BLaER1 treated with 17β-estradiol and CSF1 and Interleukin-3, amounts not matched to agents 10 nM and 100 nM (cell line): ENCODE data around the gene TMEM247.

ENCODE experiments used
- H3K27ac ChIP-seq, 11 experiments: shearing (Covaris generic); formaldehyde crosslinking; 2 replicates each; pipeline ENCODE4 v1.8.1; 2022
- H3K27me3 ChIP-seq, 11 experiments: shearing (Covaris generic); formaldehyde crosslinking; 2 replicates each; pipeline ENCODE4 v1.8.1; 2022
- H3K36me3 ChIP-seq, 11 experiments: shearing (Covaris generic); formaldehyde crosslinking; 2 replicates each; pipeline ENCODE4 v1.8.1; 2022
- H3K4me1 ChIP-seq, 10 experiments: shearing (Covaris generic); formaldehyde crosslinking; 2 replicates each; pipeline ENCODE4 v1.8.1; 2022
- H3K4me2 ChIP-seq, 11 experiments: shearing (Covaris generic); formaldehyde crosslinking; 2 replicates each; pipeline ENCODE4 v1.8.1; 2022
- H3K4me3 ChIP-seq, 10 experiments: shearing (Covaris generic); formaldehyde crosslinking; 2 replicates each; pipeline ENCODE4 v1.8.1; 2022
- H3K9ac ChIP-seq, 11 experiments: shearing (Covaris generic); formaldehyde crosslinking; 2 replicates each; pipeline ENCODE4 v1.8.1; 2022
- H3K9me3 ChIP-seq, 11 experiments: shearing (Covaris generic); formaldehyde crosslinking; replicated peaks in 1 of 11; 2 replicates each; pipeline ENCODE4 v1.8.1; 2022
- H4K20me1 ChIP-seq, 11 experiments: shearing (Covaris generic); formaldehyde crosslinking; 2 replicates each; pipeline ENCODE4 v1.8.1; 2022
- Cebpa-rat ChIP-seq, 11 experiments: shearing (Covaris generic); IDR thresholded peaks; 2 replicates each; pipeline ENCODE4 v1.8.1; 2022

The TMEM247 gene

GRCh38 chr2:46499392-46499785 is 20.0 kb downstream of the TMEM247 start:
- Histone ChIP-seq H3K27me3 (peaks cover 32 to 50% (median 46%) of the 10 kb centered on the region in 11 experiments), H3K4me2 (peak overlapping the region in 5 of 11 experiments; percentile 66 to 94 (median 81); a peak in 8 of 22 replicates), H3K4me3 (peak overlapping the region in 3 of 10 experiments; percentile 2 to 52 (median 49); a peak in 4 of 20 replicates), H4K20me1 (no peaks in the 10 kb centered on the region; a peak in 1 of 22 replicates), H3K9ac (no peak overlapping the region), H3K36me3 (no peaks in the 10 kb centered on the region), H3K9me3 (peaks cover 0 to 7% (median 0%) of the 10 kb centered on the region in 11 experiments; a peak in 5 of 22 replicates), H3K4me1 (peaks cover 4 to 46% (median 7%) of the 10 kb centered on the region in 10 experiments; a peak in 14 of 20 replicates), H3K27ac (no peak overlapping the region)
- TF ChIP-seq Cebpa-rat (IDR thresholded peaks at IDR 0.05): no peak

GRCh38 chr2:46500801-46501200 is 21.4 kb downstream of the TMEM247 start:
- no peak overlapping the region for H3K4me2 ChIP-seq
- H3K27ac ChIP-seq: no peak overlapping the region
- no peaks in the 10 kb centered on the region for H3K36me3 ChIP-seq
- H4K20me1 ChIP-seq: no peaks in the 10 kb centered on the region; a peak in 1 of 22 replicates
- no peak overlapping the region for H3K9ac ChIP-seq
- peaks cover 32 to 50% (median 46%) of the 10 kb centered on the region in 11 experiments for H3K27me3 ChIP-seq
- peaks cover 0 to 7% (median 0%) of the 10 kb centered on the region in 11 experiments; a peak in 5 of 22 replicates for H3K9me3 ChIP-seq
- H3K4me1 ChIP-seq: peaks cover 4 to 46% (median 8%) of the 10 kb centered on the region in 10 experiments; a peak in 14 of 20 replicates
- TF ChIP-seq Cebpa-rat (IDR thresholded peaks at IDR 0.05): no peak
- no peak overlapping the region for H3K4me3 ChIP-seq

GRCh38 chr2:46502291-46502885 is 23.0 kb downstream of the TMEM247 start:
- Histone ChIP-seq H3K9me3 (peaks cover 0 to 7% (median 0%) of the 10 kb centered on the region in 11 experiments; a peak in 5 of 22 replicates), H3K9ac (no peak overlapping the region), H3K4me1 (peaks cover 5 to 45% (median 15%) of the 10 kb centered on the region in 10 experiments; a peak in 15 of 20 replicates), H3K36me3 (no peaks in the 10 kb centered on the region), H3K27me3 (peaks cover 27 to 45% (median 41%) of the 10 kb centered on the region in 11 experiments), H4K20me1 (no peaks in the 10 kb centered on the region; a peak in 1 of 22 replicates), H3K27ac (no peak overlapping the region), H3K4me2 (peak overlapping the region in 2 of 11 experiments; percentile 32 to 51; a peak in 4 of 22 replicates), H3K4me3 (no peak overlapping the region)
- TF ChIP-seq Cebpa-rat (IDR thresholded peaks at IDR 0.05): no peak

GRCh38 chr2:46503686-46504085 is 24.3 kb downstream of the TMEM247 start:
- Histone ChIP-seq H3K4me1 (peaks cover 5 to 32% (median 13%) of the 10 kb centered on the region in 10 experiments; a peak in 15 of 20 replicates), H3K9ac (no peak overlapping the region), H3K4me3 (no peak overlapping the region), H3K27me3 (peaks cover 24 to 32% (median 28%) of the 10 kb centered on the region in 11 experiments), H3K36me3 (no peaks in the 10 kb centered on the region), H4K20me1 (no peaks in the 10 kb centered on the region), H3K9me3 (peaks cover 0 to 7% (median 0%) of the 10 kb centered on the region in 11 experiments; a peak in 5 of 22 replicates), H3K27ac (no peak overlapping the region), H3K4me2 (peak overlapping the region in 2 of 11 experiments; percentile 47 to 71; a peak in 4 of 22 replicates)
- no peak for TF ChIP-seq Cebpa-rat (IDR thresholded peaks at IDR 0.05)

GRCh38 chr2:46504221-46504620 is 24.9 kb downstream of the TMEM247 start:
- H3K36me3 ChIP-seq: no peaks in the 10 kb centered on the region
- H3K4me2 ChIP-seq: peak overlapping the region in 2 of 11 experiments; percentile 47 to 71; a peak in 4 of 22 replicates
- H4K20me1 ChIP-seq: no peaks in the 10 kb centered on the region
- no peak overlapping the region for H3K9ac ChIP-seq
- H3K4me3 ChIP-seq: no peak overlapping the region
- peaks cover 0 to 7% (median 0%) of the 10 kb centered on the region in 11 experiments; a peak in 5 of 22 replicates for H3K9me3 ChIP-seq
- no peak overlapping the region for H3K27ac ChIP-seq
- peaks cover 19 to 26% (median 22%) of the 10 kb centered on the region in 11 experiments for H3K27me3 ChIP-seq
- no peak for TF ChIP-seq Cebpa-rat (IDR thresholded peaks at IDR 0.05)
- H3K4me1 ChIP-seq: peaks cover 5 to 26% (median 13%) of the 10 kb centered on the region in 10 experiments; a peak in 14 of 20 replicates

- peaks cover 12 to 20% (median 16%) of the 10 kb centered on the region in 11 experiments for H3K27me3 ChIP-seq
- H3K4me3 ChIP-seq: no peak overlapping the region
- no peaks in the 10 kb centered on the region for H4K20me1 ChIP-seq
- H3K9ac ChIP-seq: no peak overlapping the region
- H3K4me1 ChIP-seq: peaks cover 4 to 21% (median 11%) of the 10 kb centered on the region in 10 experiments; a peak in 14 of 20 replicates
- no peak for TF ChIP-seq Cebpa-rat (IDR thresholded peaks at IDR 0.05)
- H3K4me2 ChIP-seq: no peak overlapping the region; a peak in 1 of 22 replicates
- H3K9me3 ChIP-seq: peaks cover 0 to 6% (median 0%) of the 10 kb centered on the region in 11 experiments; a peak in 5 of 22 replicates
- no peaks in the 10 kb centered on the region for H3K36me3 ChIP-seq
- H3K27ac ChIP-seq: no peak overlapping the region
These were observed 25.5 kb downstream of the TMEM247 start for GRCh38 chr2:46504685-46505471.

GRCh38 chr2:46505472-46505783 is 26.1 kb downstream of the TMEM247 start:
- 0 out of 22 replicates have a peak, but pooled peaks cover 0 to under 1% (median 0%) of the 10 kb centered on the region in 11 experiments for H3K9me3 ChIP-seq
- no peak overlapping the region for H3K4me3 ChIP-seq
- no peak overlapping the region for H3K4me2 ChIP-seq
- H3K27ac ChIP-seq: no peak overlapping the region
- H3K36me3 ChIP-seq: no peaks in the 10 kb centered on the region
- peaks cover 0 to 16% (median 6%) of the 10 kb centered on the region in 10 experiments; a peak in 11 of 20 replicates for H3K4me1 ChIP-seq
- peaks cover 7 to 14% (median 10%) of the 10 kb centered on the region in 11 experiments for H3K27me3 ChIP-seq
- no peak for TF ChIP-seq Cebpa-rat (IDR thresholded peaks at IDR 0.05)
- H4K20me1 ChIP-seq: no peaks in the 10 kb centered on the region
- H3K9ac ChIP-seq: no peak overlapping the region

- no peak overlapping the region for H3K27ac ChIP-seq
These were observed 26.9 kb downstream of the TMEM247 start for GRCh38 chr2:46506131-46506706.

More at GRCh38 chr2:46506131-46506706, 26.9 kb downstream of the TMEM247 start:
- TF ChIP-seq Cebpa-rat (IDR thresholded peaks at IDR 0.05): no peak
- Histone ChIP-seq H3K4me1 (peaks cover 0 to 16% (median 6%) of the 10 kb centered on the region in 10 experiments; a peak in 11 of 20 replicates), H4K20me1 (no peaks in the 10 kb centered on the region), H3K27me3 (peaks cover 0 to 6% (median 2%) of the 10 kb centered on the region in 11 experiments; a peak in 19 of 22 replicates), H3K4me2 (peak overlapping the region in 7 of 11 experiments; percentile 3 to 49 (median 36); a peak in 10 of 22 replicates), H3K9me3 (no peaks in the 10 kb centered on the region), H3K4me3 (no peak overlapping the region), H3K36me3 (no peaks in the 10 kb centered on the region), H3K9ac (no peak overlapping the region)
